Measurements from ENCODE around the gene HAUS5.
"Not testable (repeated sequence)": the region's sequence is repeated elsewhere in the genome, so short reads cannot be mapped to it uniquely, and the experiment has no call there.

HAUS5 gene

GRCh38 chr19:35612559-35613321, at the start of gene HAUS5:
Gene HAUS5 (plus strand): TSS chr19:35612735. CDS start chr19:35612795, 60 bp downstream.
- peak; percentile 89 for DNase-seq

- no peak for DNase-seq
These were observed 49.8 kb upstream of the HAUS5 start for GRCh38 chr19:35562776-35563175.

- no peak for DNase-seq
These were observed 49.2 kb upstream of the HAUS5 start, which contains the start of gene ATP4A for GRCh38 chr19:35563207-35563829. Gene ATP4A (minus strand): TSS chr19:35563658. CDS start chr19:35563629, 29 bp downstream.

- no peak for DNase-seq
These were observed 47.3 kb upstream of the HAUS5 start for GRCh38 chr19:35565016-35565856.

- DNase-seq = no peak
These were observed 45.8 kb upstream of the HAUS5 start for GRCh38 chr19:35566738-35567137.

- DNase-seq = no peak
These were observed 43.2 kb upstream of the HAUS5 start for GRCh38 chr19:35569281-35569781.

GRCh38 chr19:35571406-35571965, 41.0 kb upstream of the HAUS5 start:
- DNase-seq = no peak

- DNase-seq = no peak
These were observed 34.6 kb upstream of the HAUS5 start for GRCh38 chr19:35577918-35578317.

GRCh38 chr19:35578707-35579106, 33.8 kb upstream of the HAUS5 start:
- DNase-seq = no peak

GRCh38 chr19:35582760-35583159, 29.8 kb upstream of the HAUS5 start:
- DNase-seq = no peak

GRCh38 chr19:35585848-35586247, 26.7 kb upstream of the HAUS5 start, which contains the start of gene PMIS2:
Gene PMIS2 (plus strand): TSS chr19:35586173. CDS start chr19:35586260, 87 bp downstream.
- DNase-seq = no peak

- DNase-seq = no peak
These were observed 25.2 kb upstream of the HAUS5 start for GRCh38 chr19:35587321-35587720.

GRCh38 chr19:35590875-35591274, 21.7 kb upstream of the HAUS5 start:
- no peak for DNase-seq

GRCh38 chr19:35592226-35592625, 20.3 kb upstream of the HAUS5 start:
- no peak for DNase-seq

GRCh38 chr19:35595026-35595425, 17.5 kb upstream of the HAUS5 start:
- not testable (repeated sequence) for DNase-seq

GRCh38 chr19:35595928-35596327, 16.6 kb upstream of the HAUS5 start:
- no peak for DNase-seq

GRCh38 chr19:35596366-35596999, 16.1 kb upstream of the HAUS5 start:
- no peak for DNase-seq

- peak; percentile 18 for DNase-seq
These were observed 10.6 kb upstream of the HAUS5 start for GRCh38 chr19:35601971-35602370.

GRCh38 chr19:35604436-35604835, 8.1 kb upstream of the HAUS5 start:
- not testable (repeated sequence) for DNase-seq

- DNase-seq = not testable (repeated sequence)
These were observed 5.4 kb upstream of the HAUS5 start for GRCh38 chr19:35607170-35607569.

- no peak for DNase-seq
These were observed 4.9 kb upstream of the HAUS5 start for GRCh38 chr19:35607661-35608060.

- no peak for DNase-seq
These were observed 4.3 kb upstream of the HAUS5 start for GRCh38 chr19:35608251-35608650.

All from DMS79 (cell line).